GM12878 (cell line): ENCODE results near the gene MAST3. TPM values are rescaled to one million over a fixed set of nuclear protein-coding genes. Genes with fewer than 3 reads are reported as not detected.

Experiments
- ATAC-seq: fragments of 200-7000 bp; cut with Tn5 transposase; 3 replicates; pipeline ENCODE4 v1.9.1; 2020; ENCODE audit warnings: mild to moderate bottlenecking, moderate library complexity
- BruUV-seq: library from RNA; stranded (reverse); fragments of 400-500 nt; replicated peaks from 2 replicates; lab custom pipeline; 2021; lab: Mats Ljungman, UMichigan
- CTCF ChIA-PET: fragments of 300-600 bp; sonication (Branson Sonifier 250); formaldehyde crosslinking; extraction: SDS; loops from one replicate; lab custom pipeline; 2021; ENCODE audit warnings: inconsistent platforms; lab: Yijun Ruan, JAX
- POLR2A ChIA-PET: fragments of 350-600 bp; formaldehyde crosslinking; extraction: SDS; loops from one replicate; lab custom pipeline; 2021; ENCODE audit warnings: inconsistent platforms; lab: Charles Lee
- RAD21 ChIA-PET: fragments of 300-600 bp; sonication (Branson Sonifier 250); formaldehyde crosslinking; loops from one replicate; lab custom pipeline; 2023; ENCODE audit warnings: antibody characterized with exemption; ENCODE audit not compliant: unreplicated experiment; lab: Charles Lee
- SMC1A ChIA-PET: fragments of 300-600 bp; sonication (Branson Sonifier 250); formaldehyde crosslinking; loops from one replicate; lab custom pipeline; 2023; ENCODE audit not compliant: unreplicated experiment, uncharacterized antibody; lab: Charles Lee
- DNase-seq: peaks from one replicate; pipeline ENCODE4 v3.0.0-alpha.2; 2011; ENCODE audit warnings: low read depth, low spot score
- FAIRE-seq: peaks from 3 replicates; lab custom pipeline; 2011; peaks lifted over from hg19 to GRCh38; lab: Jason Lieb, UNC
- H2AFZ ChIP-seq: 2 replicates; pipeline ENCODE4 v1.6.0; 2011; ENCODE audit warnings: low read depth, low read length, control low read depth; ENCODE audit not compliant: control insufficient read depth
- H3K27ac ChIP-seq: 2 replicates; pipeline ENCODE4 v1.5.1; 2011; ENCODE audit warnings: control low read depth; ENCODE audit not compliant: control insufficient read depth, insufficient read depth
- H3K27me3 ChIP-seq, 2 experiments: replicated peaks in 1 of 2; 2 replicates each; pipeline versions ENCODE4 v1.6.0 to v1.6.1; 2011; ENCODE audit warnings: low read length in 1 of 2; ENCODE audit not compliant: control insufficient read depth in 2 of 2, insufficient read depth in 2 of 2
- H3K36me3 ChIP-seq, 2 experiments: 2 replicates each; pipeline ENCODE4 v1.5.1; 2011; ENCODE audit warnings: low read length in 1 of 2; ENCODE audit not compliant: control insufficient read depth in 2 of 2, insufficient read depth in 2 of 2
- H3K4me1 ChIP-seq: 2 replicates; pipeline ENCODE4 v1.6.1; 2011; ENCODE audit warnings: mild to moderate bottlenecking, low read length, moderate library complexity, mixed read lengths; ENCODE audit not compliant: control insufficient read depth, insufficient read depth
- H3K4me2 ChIP-seq: 2 replicates; pipeline ENCODE4 v1.6.0; 2011; ENCODE audit warnings: control low read depth; ENCODE audit not compliant: control insufficient read depth, insufficient read depth
- H3K4me3 ChIP-seq: fragments of 200-600 bp; sonication (generic); 2 replicates; pipeline ENCODE4 v1.5.1; 2016
- H3K79me2 ChIP-seq: 2 replicates; pipeline ENCODE4 v1.6.0; 2011; ENCODE audit warnings: low read length; ENCODE audit not compliant: control insufficient read depth, insufficient read depth
- H3K9ac ChIP-seq: 2 replicates; pipeline ENCODE4 v1.8.0; 2011; ENCODE audit warnings: low read length, control low read depth, mixed read lengths; ENCODE audit not compliant: control insufficient read depth, insufficient read depth
- H3K9me3 ChIP-seq: replicated peaks from 3 replicates; pipeline ENCODE4 v1.5.1; 2011; ENCODE audit warnings: mild to moderate bottlenecking, low read length; ENCODE audit not compliant: control insufficient read depth, insufficient read depth
- H4K20me1 ChIP-seq: 2 replicates; pipeline ENCODE4 v1.6.0; 2011; ENCODE audit not compliant: control insufficient read depth, insufficient read depth
- CREB1 ChIP-seq: IDR thresholded peaks from 2 replicates; pipeline ENCODE4 v1.6.1; 2012; ENCODE audit warnings: low read depth, mild to moderate bottlenecking, inconsistent platforms
- NFIC ChIP-seq: IDR thresholded peaks from 2 replicates; pipeline ENCODE4 v1.6.1; 2012; ENCODE audit warnings: low read depth, mild to moderate bottlenecking, inconsistent platforms, low read length, moderate library complexity
- PBX3 ChIP-seq: IDR thresholded peaks from 2 replicates; pipeline ENCODE4 v1.6.1; 2011; ENCODE audit warnings: mild to moderate bottlenecking, low read depth, low read length, moderate library complexity; ENCODE audit not compliant: insufficient replicate concordance
- USF1 ChIP-seq: IDR thresholded peaks from 2 replicates; pipeline ENCODE4 v1.6.1; 2011; ENCODE audit warnings: borderline replicate concordance, low read depth, mild to moderate bottlenecking, moderate library complexity, mixed read lengths, low read length; ENCODE audit not compliant: insufficient read depth; ENCODE audit errors: extremely low read length
- ZNF384 ChIP-seq: IDR thresholded peaks from 2 replicates; pipeline ENCODE4 v1.6.1; 2012; ENCODE audit warnings: low read depth, mild to moderate bottlenecking, low read length, improper control_type of control experiment, borderline replicate concordance
- WGBS: methylation state at CpG from one replicate; pipeline ENCODE4 v1.1.6; 2016; ENCODE audit warnings: low lambda C conversion rate; ENCODE audit not compliant: insufficient replicate concordance, insufficient coverage; ENCODE audit errors: missing lambda C conversion rate; 5-methylcytosine and 5-hydroxymethylcytosine counted together
- in situ Hi-C: fragments of 300-500 bp; cut with MboI; formaldehyde crosslinking; loops from 9 replicates; pipeline ENCODE4 v1.14.3; 2018; ENCODE audit warnings: mixed read lengths
- intact Hi-C: fragments of 100-400 bp; cut with micrococcal nuclease; formaldehyde crosslinking; loops from one replicate; pipeline ENCODE4 v1.14.2; 2022; ENCODE audit not compliant: unreplicated experiment
- polyA plus RNA-seq, 11 experiments: library from polyadenylated mRNA; depleted of rRNA in 4 of 11; unstranded in 6 of 11; stranded (reverse) in 5 of 11; fragments of >200 nt; fragmentation: Nextera tagmentation in 4 of 11; fragmentation: Illumina TruSeq in 1 of 11; extraction: Ambion mirVana in 4 of 11; extraction: Trizol in 1 of 11; gene quantifications; 1 replicate in 1 of 11; 2 replicates in 10 of 11; pipeline versions ENCODE4 v1.2.1 to v1.2.3, GENCODE V29; 2011 to 2016; ENCODE audit warnings: inconsistent platforms in 2 of 11, missing spikeins in 2 of 11, low read depth in 1 of 11
- total RNA-seq, 4 experiments: library from RNA; depleted of rRNA in 3 of 4; stranded (reverse); fragments of >200 nt in 3 of 4; fragmentation: Illumina TruSeq in 1 of 4; extraction: Trizol in 1 of 4; gene quantifications; 2 replicates each; pipeline versions ENCODE4 v1.2.1 to v1.2.3, GENCODE V29; 2013 to 2021

MAST3 gene
- total and polyA plus RNA-seq, 10 of the 15 experiments (the other 5 are each of a cell fraction or from before 2014, with no cell fraction given): 3.0 to 22.2 (median 7.5) TPM

GRCh38 chr19:18144361-18144760 lies 46.8 kb downstream of the MAST3 start:
- no peaks in the 10 kb centered on the region for H3K79me2 ChIP-seq
- H3K4me1 ChIP-seq: no peaks in the 10 kb centered on the region
- H3K27me3 ChIP-seq: no peaks in the 10 kb centered on the region
- ATAC-seq (no peak), DNase-seq (no peak), FAIRE-seq (no peak)
- no peaks in the 10 kb centered on the region for H4K20me1 ChIP-seq
- H3K27ac ChIP-seq: no peak overlapping the region
- 98% methylated on average over 16 of the region's 16 CpGs for WGBS
- no peak for TF ChIP-seq PBX3
- no peak for TF ChIP-seq ZNF384
- TF ChIP-seq USF1: no peak
- TF ChIP-seq NFIC: no peak
- no peak for TF ChIP-seq CREB1
- SMC1A ChIA-PET: interaction anchor here (0.6 kb wide), 1 partner anchor 78 kb away, joined by 3 read pairs; no protein-coding TSS in a partner anchor
- in situ Hi-C loops: no loop called here
- CTCF ChIA-PET: interaction anchor here (0.7 kb wide), 1 partner anchor 147 kb away, joined by 5 read pairs; no protein-coding TSS in a partner anchor
- no TSS peak for BruUV-seq
- no peak overlapping the region for H3K4me2 ChIP-seq
- no peak overlapping the region for H2AFZ ChIP-seq
- RAD21 ChIA-PET: no interaction called here
- POLR2A ChIA-PET: no interaction called here
- intact Hi-C loops: no loop called here
- no peaks in the 10 kb centered on the region for H3K9me3 ChIP-seq
- H3K4me3 ChIP-seq: no peak overlapping the region
- peaks cover 22 to 29% of the 10 kb centered on the region in 2 experiments for H3K36me3 ChIP-seq
- H3K9ac ChIP-seq: no peak overlapping the region
